ENCODE measurements around the gene HMSD. TPM values are rescaled to one million over a fixed set of nuclear protein-coding genes. Genes with fewer than 3 reads are reported as not detected.

Gene HMSD
- total RNA-seq, 2 donors from 2014 or later = 0.70 to 5.5 TPM

DNA sequence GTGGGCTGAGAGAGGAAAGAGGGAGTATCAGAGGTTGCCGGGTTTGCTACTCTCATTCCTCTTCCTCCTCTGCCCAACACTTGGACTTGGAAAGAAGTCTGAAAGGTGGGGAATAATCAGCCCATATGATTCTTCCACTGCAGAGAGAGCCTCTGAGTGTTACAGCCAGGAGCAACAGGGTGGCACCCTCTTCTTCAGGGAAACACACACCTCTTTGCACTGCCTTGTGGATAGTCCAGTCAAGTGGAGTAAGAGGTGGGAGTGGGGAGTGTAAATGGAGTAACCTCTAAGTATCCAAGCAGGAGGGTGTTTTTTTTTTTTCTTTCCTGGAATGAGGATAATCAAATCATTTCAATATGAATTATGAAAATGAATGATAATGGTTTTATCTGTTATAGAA lies 11.8 kb downstream of the HMSD start:
- H3K36me3 Mint-ChIP-seq (ENCODE audit: low read depth) = no peaks in the 10 kb centered on the region
- no peaks in the 10 kb centered on the region for H3K4me1 ChIP-seq (ENCODE audit: control insufficient read depth, insufficient read depth, low read length)

DNA sequence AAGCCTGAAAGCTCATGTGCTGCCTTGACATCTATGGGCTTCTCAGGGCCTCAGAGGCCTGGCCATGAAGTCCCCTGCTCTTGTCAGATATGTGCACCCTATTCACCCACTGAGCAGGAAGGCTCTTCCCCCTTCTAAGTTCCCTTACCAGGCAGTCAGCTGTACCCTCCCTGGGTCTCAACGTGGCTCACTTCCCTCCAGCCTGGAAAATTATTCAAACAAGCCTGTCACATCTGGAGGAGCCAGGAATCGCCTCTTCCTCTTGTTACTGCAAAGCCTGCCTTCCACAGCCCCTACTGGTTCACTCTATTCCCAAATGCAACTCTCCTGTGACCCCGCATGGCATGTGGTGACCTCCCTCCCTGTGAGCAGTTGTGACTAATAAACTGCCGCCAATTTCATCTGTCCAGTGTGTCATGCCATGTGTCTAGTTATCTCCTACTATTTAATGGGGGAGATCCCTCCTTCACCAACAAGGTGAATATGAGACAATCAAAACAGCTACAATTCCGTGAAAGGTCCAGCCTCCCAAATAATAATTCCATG lies 12.4 kb downstream of the HMSD start:
- no peaks in the 10 kb centered on the region for H3K4me1 ChIP-seq (ENCODE audit: control insufficient read depth, insufficient read depth, low read length)
- no peak overlapping the region for H3K27ac ChIP-seq (ENCODE audit: low read depth, low read length)
- H3K27me3 ChIP-seq (ENCODE audit: control insufficient read depth, insufficient read depth, low read length, poor library complexity, severe bottlenecking) = peaks cover 53% of the 10 kb centered on the region
- H3K4me3 ChIP-seq (ENCODE audit: low read length) = no peak overlapping the region
- Mint-ChIP-seq H3K27ac (no peak overlapping the region), H3K27me3 (ENCODE audit: insufficient read depth) (peaks cover 70% of the 10 kb centered on the region), H3K36me3 (ENCODE audit: low read depth) (no peaks in the 10 kb centered on the region), H3K4me1 (no peaks in the 10 kb centered on the region), H3K9me3 (no peaks in the 10 kb centered on the region), H3K4me3 (no peak overlapping the region)
- DNase-seq = no peak
- no peaks in the 10 kb centered on the region for H3K36me3 ChIP-seq (ENCODE audit: control insufficient read depth, insufficient read depth, low read length)
- WGBS, 2 experiments (ENCODE audit: insufficient coverage in 1 of 2, insufficient read length in 1 of 2) = 67 to 74% methylated on average over 1 to 5 of the region's 5 CpGs
- TF ChIP-seq, protein P1, sequence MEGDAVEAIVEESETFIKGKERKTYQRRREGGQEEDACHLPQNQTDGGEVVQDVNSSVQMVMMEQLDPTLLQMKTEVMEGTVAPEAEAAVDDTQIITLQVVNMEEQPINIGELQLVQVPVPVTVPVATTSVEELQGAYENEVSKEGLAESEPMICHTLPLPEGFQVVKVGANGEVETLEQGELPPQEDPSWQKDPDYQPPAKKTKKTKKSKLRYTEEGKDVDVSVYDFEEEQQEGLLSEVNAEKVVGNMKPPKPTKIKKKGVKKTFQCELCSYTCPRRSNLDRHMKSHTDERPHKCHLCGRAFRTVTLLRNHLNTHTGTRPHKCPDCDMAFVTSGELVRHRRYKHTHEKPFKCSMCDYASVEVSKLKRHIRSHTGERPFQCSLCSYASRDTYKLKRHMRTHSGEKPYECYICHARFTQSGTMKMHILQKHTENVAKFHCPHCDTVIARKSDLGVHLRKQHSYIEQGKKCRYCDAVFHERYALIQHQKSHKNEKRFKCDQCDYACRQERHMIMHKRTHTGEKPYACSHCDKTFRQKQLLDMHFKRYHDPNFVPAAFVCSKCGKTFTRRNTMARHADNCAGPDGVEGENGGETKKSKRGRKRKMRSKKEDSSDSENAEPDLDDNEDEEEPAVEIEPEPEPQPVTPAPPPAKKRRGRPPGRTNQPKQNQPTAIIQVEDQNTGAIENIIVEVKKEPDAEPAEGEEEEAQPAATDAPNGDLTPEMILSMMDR (conservative IDR thresholded peaks at IDR 0.05) = no peak
- H3K9me3 ChIP-seq (ENCODE audit: control insufficient read depth, low read length) = no peaks in the 10 kb centered on the region
- no peak overlapping the region for H3K9ac ChIP-seq (ENCODE audit: extremely low read depth, low read length, poor library complexity, severe bottlenecking)

More for the DNA sequence above, 11.8 kb downstream of the HMSD start:
- Mint-ChIP-seq H3K9me3 (no peaks in the 10 kb centered on the region), H3K27me3 (ENCODE audit: insufficient read depth) (peaks cover 64% of the 10 kb centered on the region), H3K4me1 (no peaks in the 10 kb centered on the region), H3K4me3 (no peak overlapping the region), H3K27ac (no peak overlapping the region)
- WGBS, 2 experiments (ENCODE audit: insufficient coverage in 1 of 2, insufficient read length in 1 of 2) = 83% methylated on average over 1 of the region's 1 CpG; no CpG with 5 or more reads in 1 of the 2 experiments
- Histone ChIP-seq H3K9me3 (ENCODE audit: control insufficient read depth, low read length) (no peaks in the 10 kb centered on the region), H3K4me3 (ENCODE audit: low read length) (no peak overlapping the region), H3K27ac (ENCODE audit: low read depth, low read length) (no peak overlapping the region), H3K36me3 (ENCODE audit: control insufficient read depth, insufficient read depth, low read length) (no peaks in the 10 kb centered on the region), H3K9ac (ENCODE audit: extremely low read depth, low read length, poor library complexity, severe bottlenecking) (no peak overlapping the region), H3K27me3 (ENCODE audit: control insufficient read depth, insufficient read depth, low read length, poor library complexity, severe bottlenecking) (peaks cover 47% of the 10 kb centered on the region)
- TF ChIP-seq, protein P1 (conservative IDR thresholded peaks at IDR 0.05) = no peak
- no peak for DNase-seq

DNA sequence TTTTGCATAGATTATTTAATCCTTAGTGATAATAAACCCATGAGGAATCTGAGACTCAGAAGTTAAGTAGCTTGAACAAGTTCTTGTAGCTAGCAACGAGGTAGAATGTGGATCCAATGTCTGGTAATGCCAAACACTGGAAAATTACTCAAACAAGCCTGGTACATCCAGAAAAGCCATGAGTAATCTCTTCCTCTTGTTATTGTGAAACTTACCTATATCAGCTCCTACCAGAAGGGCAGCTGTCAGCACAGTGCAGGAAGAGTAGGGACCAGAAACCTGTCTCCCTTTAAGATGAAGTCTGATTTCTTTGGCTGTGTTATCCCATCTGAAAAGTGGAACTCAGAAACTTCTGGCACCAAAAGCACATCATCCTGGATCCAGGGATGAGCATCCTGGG lies 13.0 kb downstream of the HMSD start:
- peaks cover 59% of the 10 kb centered on the region for H3K27me3 ChIP-seq (ENCODE audit: control insufficient read depth, insufficient read depth, low read length, poor library complexity, severe bottlenecking)
- H3K9ac ChIP-seq (ENCODE audit: extremely low read depth, low read length, poor library complexity, severe bottlenecking) = no peak overlapping the region
- no peaks in the 10 kb centered on the region for H3K4me1 ChIP-seq (ENCODE audit: control insufficient read depth, insufficient read depth, low read length)
- Mint-ChIP-seq H3K4me3 (no peak overlapping the region), H3K36me3 (ENCODE audit: low read depth) (no peaks in the 10 kb centered on the region), H3K27ac (no peak overlapping the region), H3K9me3 (no peaks in the 10 kb centered on the region), H3K4me1 (no peaks in the 10 kb centered on the region), H3K27me3 (ENCODE audit: insufficient read depth) (peaks cover 71% of the 10 kb centered on the region)
- no peak overlapping the region for H3K4me3 ChIP-seq (ENCODE audit: low read length)
- no peaks in the 10 kb centered on the region for H3K36me3 ChIP-seq (ENCODE audit: control insufficient read depth, insufficient read depth, low read length)
- TF ChIP-seq, protein P1 (conservative IDR thresholded peaks at IDR 0.05) = no peak
- 71% methylated on average over 1 of the region's 1 CpG; no CpG with 5 or more reads in 1 of the 2 experiments for WGBS, 2 experiments (ENCODE audit: insufficient coverage in 1 of 2, insufficient read length in 1 of 2)
- no peaks in the 10 kb centered on the region for H3K9me3 ChIP-seq (ENCODE audit: control insufficient read depth, low read length)
- no peak overlapping the region for H3K27ac ChIP-seq (ENCODE audit: low read depth, low read length)
- DNase-seq = no peak

Data from endodermal cell (in vitro differentiated cells).